H1 (cell line): Measurements from ENCODE around the gene LYRM4. TPM values are rescaled to one million over a fixed set of nuclear protein-coding genes. Genes with fewer than 3 reads are reported as not detected.
A peak's percentile ranks its signal among the peaks of the same experiment; 100 is the strongest.

Experiments
- CTCF ChIA-PET: fragments of 300-600 bp; sonication (Branson Sonifier 250); formaldehyde crosslinking; loops from one replicate; lab custom pipeline; 2021; ENCODE audit not compliant: partially characterized antibody; lab: Charles Lee
- POLR2A ChIA-PET: fragments of 300-600 bp; sonication (Branson Sonifier 250); formaldehyde crosslinking; loops from one replicate; lab custom pipeline; 2021; ENCODE audit warnings: inconsistent platforms; ENCODE audit not compliant: partially characterized antibody; lab: Charles Lee
- DNase-seq, 2 experiments: peaks; one replicate each; pipeline versions ENCODE4 v3.0.0 to v3.0.0-alpha.2; 2010 to 2022; ENCODE audit warnings: low spot score in 2 of 2, low read depth in 1 of 2, mixed read lengths in 1 of 2
- FAIRE-seq: peaks from 2 replicates; lab custom pipeline; 2011; peaks lifted over from hg19 to GRCh38; lab: Jason Lieb, UNC
- H2AFZ ChIP-seq: 2 replicates; pipeline ENCODE4 v1.8.1; 2012; ENCODE audit warnings: low read length, inconsistent platforms
- H2AK5ac ChIP-seq: 2 replicates; pipeline ENCODE4 v1.6.1; 2013; ENCODE audit warnings: low read depth, low read length
- H2BK120ac ChIP-seq: replicated peaks from 2 replicates; pipeline ENCODE3; 2013; ENCODE audit warnings: low read depth, low read length, inconsistent platforms
- H2BK12ac ChIP-seq: 2 replicates; pipeline ENCODE4 v1.6.1; 2013; ENCODE audit warnings: low read depth, low read length
- H2BK15ac ChIP-seq: 2 replicates; pipeline ENCODE4 v1.6.1; 2013; ENCODE audit warnings: low read length
- H2BK20ac ChIP-seq: 2 replicates; pipeline ENCODE4 v1.6.1; 2013; ENCODE audit warnings: low read length
- H2BK5ac ChIP-seq: 2 replicates; pipeline ENCODE4 v1.6.1; 2013; ENCODE audit warnings: low read depth, low read length
- H3K14ac ChIP-seq: 2 replicates; pipeline ENCODE4 v1.6.1; 2013; ENCODE audit warnings: inconsistent platforms; ENCODE audit not compliant: insufficient read length
- H3K18ac ChIP-seq: 2 replicates; pipeline ENCODE4 v1.6.1; 2013; ENCODE audit warnings: low read length; ENCODE audit errors: extremely low read depth
- H3K23ac ChIP-seq: 2 replicates; pipeline ENCODE4 v1.6.1; 2013; ENCODE audit warnings: inconsistent platforms; ENCODE audit not compliant: insufficient read length
- H3K23me2 ChIP-seq: 2 replicates; pipeline ENCODE4 v1.6.1; 2013; ENCODE audit warnings: low read depth, low read length
- H3K27ac ChIP-seq: 2 replicates; pipeline ENCODE4 v1.6.1; 2011; ENCODE audit warnings: low read depth, low read length, inconsistent platforms
- H3K27me3 ChIP-seq, 4 experiments: replicated peaks in 1 of 4; 1 replicate in 1 of 4; 2 replicates in 3 of 4; pipeline versions ENCODE4 v1.6.1 to v1.8.1; 2011 to 2013; ENCODE audit warnings: low read length in 3 of 4, mild to moderate bottlenecking in 3 of 4, inconsistent platforms in 2 of 4, mixed read lengths in 2 of 4, moderate library complexity in 1 of 4; ENCODE audit not compliant: control insufficient read depth in 3 of 4, insufficient read depth in 3 of 4; ENCODE audit errors: extremely low read depth in 1 of 4
- H3K36me3 ChIP-seq, 4 experiments: 2 replicates each; pipeline versions ENCODE4 v1.6.1 to v1.8.1; 2011 to 2013; ENCODE audit warnings: mild to moderate bottlenecking in 4 of 4, low read length in 3 of 4, moderate library complexity in 2 of 4, control low read depth in 1 of 4, inconsistent platforms in 1 of 4; ENCODE audit not compliant: insufficient read depth in 4 of 4, control insufficient read depth in 2 of 4
- H3K4ac ChIP-seq: replicated peaks from 2 replicates; pipeline ENCODE3; 2013; ENCODE audit warnings: low read length, low read depth, mixed read lengths, inconsistent platforms; ENCODE audit not compliant: insufficient read length
- H3K4me1 ChIP-seq, 4 experiments: replicated peaks in 1 of 4; 1 replicate in 1 of 4; 2 replicates in 3 of 4; pipeline versions ENCODE4 v1.6.1 to v1.8.1; 2011 to 2013; ENCODE audit warnings: low read length in 3 of 4, inconsistent platforms in 2 of 4, mixed read lengths in 1 of 4; ENCODE audit not compliant: insufficient read depth in 4 of 4, control insufficient read depth in 3 of 4
- H3K4me2 ChIP-seq, 2 experiments: 2 replicates each; pipeline versions ENCODE4 v1.6.1 to v1.8.1; 2011 to 2013; ENCODE audit warnings: low read depth in 2 of 2, low read length in 2 of 2, control low read depth in 1 of 2, inconsistent platforms in 1 of 2, mild to moderate bottlenecking in 1 of 2; ENCODE audit not compliant: insufficient read depth in 1 of 2
- H3K4me3 ChIP-seq, 4 experiments: fragments of 200-600, 300-600 bp in 1 of 4; sonication (generic), shearing (Covaris generic), sonication (Bioruptor Twin) in 1 of 4; 2 replicates each; pipeline versions ENCODE4 v1.5.1 to v1.8.1; 2011 to 2016; ENCODE audit warnings: low read length in 4 of 4, low read depth in 3 of 4, control low read depth in 2 of 4, inconsistent platforms in 2 of 4, mild to moderate bottlenecking in 2 of 4, mixed read lengths in 1 of 4, moderate library complexity in 1 of 4; ENCODE audit not compliant: insufficient read depth in 2 of 4; ENCODE audit errors: extremely low read depth in 1 of 4
- H3K56ac ChIP-seq: replicated peaks from 2 replicates; pipeline ENCODE3; 2013; ENCODE audit warnings: low read depth, mild to moderate bottlenecking, mixed read lengths, low read length, inconsistent platforms; ENCODE audit not compliant: insufficient read length
- H3K79me1 ChIP-seq: 2 replicates; pipeline ENCODE4 v1.6.1; 2013; ENCODE audit warnings: low read depth, low read length, control low read depth
- H3K79me2 ChIP-seq, 2 experiments: 2 replicates each; pipeline versions ENCODE4 v1.6.1 to v1.8.1; 2012 to 2013; ENCODE audit warnings: low read length in 2 of 2, mild to moderate bottlenecking in 2 of 2, inconsistent platforms in 1 of 2; ENCODE audit not compliant: insufficient read depth in 2 of 2, control insufficient read depth in 1 of 2
- H3K9ac ChIP-seq, 4 experiments: replicated peaks in 1 of 4; 1 replicate in 1 of 4; 2 replicates in 3 of 4; pipeline versions ENCODE4 v1.6.1 to v1.8.1; 2011 to 2013; ENCODE audit warnings: low read depth in 3 of 4, low read length in 3 of 4, control low read depth in 2 of 4, mild to moderate bottlenecking in 2 of 4, moderate library complexity in 2 of 4, inconsistent platforms in 1 of 4; ENCODE audit errors: extremely low read depth in 1 of 4
- H3K9me3 ChIP-seq, 2 experiments: 2 replicates each; pipeline versions ENCODE4 v1.6.1 to v1.8.1; 2012 to 2013; ENCODE audit warnings: mild to moderate bottlenecking in 2 of 2, moderate library complexity in 2 of 2, control low read depth in 1 of 2, inconsistent platforms in 1 of 2, low read depth in 1 of 2, low read length in 1 of 2, mixed read lengths in 1 of 2; ENCODE audit not compliant: insufficient read depth in 2 of 2
- H4K20me1 ChIP-seq, 2 experiments: replicated peaks in 1 of 2; 2 replicates each; pipeline versions ENCODE3 to v1.8.1; 2011 to 2013; ENCODE audit warnings: inconsistent platforms in 2 of 2, low read length in 2 of 2, mild to moderate bottlenecking in 1 of 2; ENCODE audit not compliant: insufficient read depth in 2 of 2, control insufficient read depth in 1 of 2
- H4K5ac ChIP-seq: 2 replicates; pipeline ENCODE4 v1.6.1; 2013; ENCODE audit warnings: low read length, low read depth, mixed read lengths, inconsistent platforms; ENCODE audit not compliant: insufficient read length
- H4K8ac ChIP-seq: 2 replicates; pipeline ENCODE4 v1.8.0; 2013; ENCODE audit warnings: mild to moderate bottlenecking, moderate library complexity, low read length, inconsistent platforms; ENCODE audit not compliant: insufficient read depth; ENCODE audit errors: extremely low read depth
- H4K91ac ChIP-seq: replicated peaks from 2 replicates; pipeline ENCODE3; 2013; ENCODE audit warnings: low read length, mixed read lengths, inconsistent platforms; ENCODE audit not compliant: insufficient read length
- RAD21 ChIP-seq, 2 experiments: IDR thresholded peaks in 1 of 2; conservative IDR thresholded peaks in 1 of 2; 2 replicates each; pipeline ENCODE4 v1.6.1; 2011; ENCODE audit warnings: low read depth in 2 of 2, low read length in 2 of 2, improper control_type of control experiment in 1 of 2, inconsistent platforms in 1 of 2, mild to moderate bottlenecking in 1 of 2, moderate library complexity in 1 of 2
- RBBP5 ChIP-seq: IDR thresholded peaks from 2 replicates; pipeline ENCODE4 v1.7.1; 2012; ENCODE audit warnings: low read depth, mild to moderate bottlenecking, inconsistent platforms, low read length, moderate library complexity, borderline replicate concordance
- WGBS, 2 experiments: shearing (Covaris generic) in 1 of 2; methylation state at CpG; one replicate each; pipeline versions ENCODE4 v1.1.6 to v1.1.7; 2013 to 2015; ENCODE audit warnings: low lambda C conversion rate in 2 of 2, mixed read lengths in 2 of 2, inconsistent platforms in 1 of 2, low coverage in 1 of 2, missing lambda C conversion rate in 1 of 2; ENCODE audit not compliant: insufficient replicate concordance in 2 of 2, insufficient coverage in 1 of 2, insufficient read length in 1 of 2; ENCODE audit errors: extremely low coverage in 1 of 2, missing lambda C conversion rate in 1 of 2; 5-methylcytosine and 5-hydroxymethylcytosine counted together
- polyA plus RNA-seq, 7 experiments: library from polyadenylated mRNA; depleted of rRNA in 3 of 7; stranded (reverse) in 5 of 7; unstranded in 2 of 7; fragments of >200 nt in 5 of 7; fragments of 200-250 nt in 2 of 7; gene quantifications; 1 replicate in 5 of 7; 2 replicates in 1 of 7; 4 replicates in 1 of 7; pipeline versions ENCODE4 v1.2.1 to v1.2.3, GENCODE V29; 2011 to 2013; ENCODE audit warnings: missing spikeins in 2 of 7, mixed read lengths in 2 of 7
- total RNA-seq: library from RNA; stranded (reverse); fragmentation: NEBNext Ultra II Directional; extraction: Animal tissue kit (Norgen Biotek cat#: 25700); gene quantifications from 2 replicates; pipeline ENCODE4 v1.2.1, GENCODE V29; 2021

The LYRM4 gene
- total and polyA plus RNA-seq, 2 of the 8 experiments (the other 6 are each of a cell fraction or from before 2014, with no cell fraction given) = 56.6 to 62.8 TPM

DNA sequence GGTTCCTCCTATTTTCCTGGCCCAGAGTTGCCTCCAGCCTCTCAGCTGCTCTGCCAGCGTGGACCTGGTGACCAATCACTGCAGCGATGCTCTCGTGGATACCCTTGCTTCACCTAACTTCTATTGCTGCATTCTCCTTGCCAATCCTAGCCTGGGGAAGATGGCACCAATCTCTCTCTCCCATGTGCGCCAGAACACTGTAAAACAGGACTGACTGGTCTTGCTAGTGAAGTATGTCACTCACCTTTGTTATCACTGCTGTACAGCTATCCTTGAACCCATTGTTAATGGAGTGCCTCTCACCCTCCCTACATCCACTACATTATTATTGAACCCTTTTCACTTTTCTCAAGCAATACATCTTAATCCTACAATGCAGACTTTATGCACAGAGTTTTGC lies 80.1 kb downstream of the LYRM4 start:
- no peak overlapping the region for H4K5ac ChIP-seq
- H3K27ac ChIP-seq = no peak overlapping the region
- no peak overlapping the region for H3K56ac ChIP-seq
- H2BK15ac ChIP-seq = no peak overlapping the region
- H3K14ac ChIP-seq = no peak overlapping the region
- no peak overlapping the region for H3K23ac ChIP-seq
- no peak for FAIRE-seq
- no peak overlapping the region for H2AK5ac ChIP-seq
- 0 out of 2 replicates have a peak overlapping the region, but pooled peaks have one; percentile 11 for H2BK12ac ChIP-seq
- H3K36me3 ChIP-seq = no peaks in the 10 kb centered on the region
- peak overlapping the region; percentile 13 for H3K4ac ChIP-seq
- peaks cover 1 to 11% of the 10 kb centered on the region in 2 experiments for H4K20me1 ChIP-seq
- 99% methylated on average over 4 of the region's 4 CpGs; no CpG with 5 or more reads in 1 of the 2 experiments for WGBS, 2 experiments
- no peak overlapping the region for H4K8ac ChIP-seq
- no peak overlapping the region for H3K4me2 ChIP-seq
- no peaks in the 10 kb centered on the region for H3K27me3 ChIP-seq
- no peak overlapping the region for H3K9ac ChIP-seq
- no peaks in the 10 kb centered on the region; a peak in 2 of 4 replicates for H3K79me2 ChIP-seq
- no peak overlapping the region for H3K4me3 ChIP-seq
- H2BK5ac ChIP-seq = no peak overlapping the region
- POLR2A ChIA-PET = no interaction called here
- no peaks in the 10 kb centered on the region for H3K23me2 ChIP-seq
- CTCF ChIA-PET = interaction anchor here (0.9 to 18.0 kb wide), 11 partner anchors 12 to 221 kb away, joined by 3 to 256 read pairs (median 4); no protein-coding TSS in a partner anchor
- peaks cover 0 to 7% (median 0%) of the 10 kb centered on the region in 4 experiments; a peak in 2 of 7 replicates for H3K4me1 ChIP-seq
- H4K91ac ChIP-seq = no peak overlapping the region
- TF ChIP-seq RBBP5 = no peak
- TF ChIP-seq RAD21 (IDR thresholded peaks at IDR 0.05 in 1 of 2, conservative IDR thresholded peaks at IDR 0.05 in 1 of 2; ENCODE audit: low read depth in 2 of 2, low read length in 2 of 2) = no peak
- TF ChIP-seq, all 59 proteins: peak for 0
- DNase-seq = no peak
- H3K18ac ChIP-seq = no peak overlapping the region
- no peak overlapping the region for H2BK120ac ChIP-seq
- no peaks in the 10 kb centered on the region for H3K9me3 ChIP-seq
- no peak overlapping the region for H2BK20ac ChIP-seq
- H3K79me1 ChIP-seq = peaks cover 3% of the 10 kb centered on the region
- no peak overlapping the region for H2AFZ ChIP-seq
